ENCODE results near the gene ATP9B.

Gene ATP9B

GRCh38 chr18:79200546-79201268 is 131.5 kb downstream of the ATP9B start:
- DNase-seq: peak in 1 of 2 experiments; percentile 74

- DNase-seq: no peak
These were observed 133.9 kb downstream of the ATP9B start for GRCh38 chr18:79203017-79203605.

- no peak for DNase-seq
These were observed 136.0 kb downstream of the ATP9B start for GRCh38 chr18:79204889-79205807.

GRCh38 chr18:79206444-79206843 is 137.2 kb downstream of the ATP9B start:
- no peak for DNase-seq

- no peak for DNase-seq
These were observed 139.7 kb downstream of the ATP9B start for GRCh38 chr18:79208906-79209305.

GRCh38 chr18:79210002-79210910 is 141.1 kb downstream of the ATP9B start:
- no peak for DNase-seq

GRCh38 chr18:79211844-79212243 is 142.7 kb downstream of the ATP9B start:
- no peak for DNase-seq

- DNase-seq: no peak
These were observed 144.9 kb downstream of the ATP9B start for GRCh38 chr18:79214056-79214455.

GRCh38 chr18:79216176-79216575 is 147.0 kb downstream of the ATP9B start:
- no peak for DNase-seq

GRCh38 chr18:79217979-79218604 is 148.9 kb downstream of the ATP9B start:
- no peak for DNase-seq

GRCh38 chr18:79218605-79219190 is 149.5 kb downstream of the ATP9B start:
- no peak for DNase-seq

GRCh38 chr18:79221136-79221535 is 151.9 kb downstream of the ATP9B start:
- no peak for DNase-seq

- no peak for DNase-seq
These were observed 153.6 kb downstream of the ATP9B start for GRCh38 chr18:79222790-79223189.

- no peak for DNase-seq
These were observed 154.2 kb downstream of the ATP9B start for GRCh38 chr18:79223431-79223830.

GRCh38 chr18:79224381-79224780 is 155.2 kb downstream of the ATP9B start:
- DNase-seq: no peak

GRCh38 chr18:79227621-79228020 is 158.4 kb downstream of the ATP9B start:
- no peak for DNase-seq

GRCh38 chr18:79229431-79229830 is 160.2 kb downstream of the ATP9B start:
- no peak for DNase-seq

- DNase-seq: no peak
These were observed 165.2 kb downstream of the ATP9B start for GRCh38 chr18:79234438-79234837.

- no peak for DNase-seq
These were observed 170.4 kb downstream of the ATP9B start for GRCh38 chr18:79239631-79240030.

GRCh38 chr18:79241755-79242154 is 172.6 kb downstream of the ATP9B start:
- no peak for DNase-seq

GRCh38 chr18:79242246-79242645 is 173.1 kb downstream of the ATP9B start:
- DNase-seq: no peak
